ENCODE results near the gene DLD.
A peak's percentile ranks its signal among the peaks of the same experiment; 100 is the strongest.
"Not testable (repeated sequence)": the region's sequence is repeated elsewhere in the genome, so short reads cannot be mapped to it uniquely, and the experiment has no call there.

Gene DLD

GRCh38 chr7:107890962-107891635, at the start of gene DLD:
Gene DLD, plus strand, starts transcription at chr7:107891183. Its CDS starts 68 bp downstream, at chr7:107891251.
- DNase-seq (ENCODE audit: low spot score) = peak; percentile 95

- no peak for DNase-seq (ENCODE audit: low spot score)
Observed at GRCh38 chr7:107842213-107842612, 48.8 kb upstream of the DLD start.

- no peak for DNase-seq (ENCODE audit: low spot score)
Observed at GRCh38 chr7:107843184-107843583, 47.8 kb upstream of the DLD start.

- DNase-seq (ENCODE audit: low spot score) = no peak
Observed at GRCh38 chr7:107846324-107846723, 44.7 kb upstream of the DLD start.

- DNase-seq (ENCODE audit: low spot score) = no peak
Observed at GRCh38 chr7:107847168-107847835, 43.7 kb upstream of the DLD start.

- DNase-seq (ENCODE audit: low spot score) = not testable (repeated sequence)
Observed at GRCh38 chr7:107847836-107848175, 43.2 kb upstream of the DLD start.

- not testable (repeated sequence) for DNase-seq (ENCODE audit: low spot score)
Observed at GRCh38 chr7:107848211-107848610, 42.8 kb upstream of the DLD start.

GRCh38 chr7:107850216-107850615, 40.8 kb upstream of the DLD start:
- DNase-seq (ENCODE audit: low spot score) = no peak

- peak; percentile 43 for DNase-seq (ENCODE audit: low spot score)
Observed at GRCh38 chr7:107850643-107851042, 40.3 kb upstream of the DLD start.

- DNase-seq (ENCODE audit: low spot score) = no peak
Observed at GRCh38 chr7:107854454-107854853, 36.5 kb upstream of the DLD start.

GRCh38 chr7:107854989-107855388, 36.0 kb upstream of the DLD start:
- no peak for DNase-seq (ENCODE audit: low spot score)

- no peak for DNase-seq (ENCODE audit: low spot score)
Observed at GRCh38 chr7:107856806-107857540, 34.0 kb upstream of the DLD start.

- DNase-seq (ENCODE audit: low spot score) = no peak
Observed at GRCh38 chr7:107857541-107857912, 33.5 kb upstream of the DLD start.

- DNase-seq (ENCODE audit: low spot score) = no peak
Observed at GRCh38 chr7:107858280-107858679, 32.7 kb upstream of the DLD start.

GRCh38 chr7:107860279-107860961, 30.6 kb upstream of the DLD start:
- no peak for DNase-seq (ENCODE audit: low spot score)

- no peak for DNase-seq (ENCODE audit: low spot score)
Observed at GRCh38 chr7:107860981-107861652, 29.9 kb upstream of the DLD start.

GRCh38 chr7:107865956-107866775, 24.8 kb upstream of the DLD start:
- no peak for DNase-seq (ENCODE audit: low spot score)

GRCh38 chr7:107867858-107868466, 23.0 kb upstream of the DLD start:
- no peak for DNase-seq (ENCODE audit: low spot score)

GRCh38 chr7:107870427-107871000, 20.5 kb upstream of the DLD start:
- DNase-seq (ENCODE audit: low spot score) = no peak

- DNase-seq (ENCODE audit: low spot score) = no peak
Observed at GRCh38 chr7:107874111-107874510, 16.9 kb upstream of the DLD start.
